Head of caudate nucleus (tissue), 42 donors: ENCODE data around the gene TMEM270.

Experiments used
- DNase-seq, 42 donors: peaks; one replicate each; pipeline versions ENCODE4 v3.0.0 to v3.0.0-alpha.2; 2020 to 2021; ENCODE audit warnings: mixed read lengths in 7 of 42
- intact Hi-C: fragments of 100-400 bp; cut with DNase I; formaldehyde crosslinking; loops from one replicate; pipeline ENCODE4 v1.15.0; 2022

TMEM270 gene

GRCh38 chr7:73899731-73900142, 38.8 kb downstream of the TMEM270 start:
- no peak for DNase-seq
- intact Hi-C loops: no loop called here

GRCh38 chr7:73900286-73900685, 39.3 kb downstream of the TMEM270 start:
- intact Hi-C loops: no loop called here
- no peak for DNase-seq

- no peak for DNase-seq
These were observed 40.4 kb downstream of the TMEM270 start for GRCh38 chr7:73901231-73901822.

GRCh38 chr7:73901823-73902597, 41.1 kb downstream of the TMEM270 start:
- no peak for DNase-seq
- intact Hi-C loops: no loop called here

More at GRCh38 chr7:73901231-73901822, 40.4 kb downstream of the TMEM270 start:
- intact Hi-C loops: no loop called here

- intact Hi-C loops: no loop called here
- DNase-seq: peak in 1 of 42 donors; percentile 7
These were observed 42.6 kb downstream of the TMEM270 start for GRCh38 chr7:73903321-73904218.

- peak in 13 of 42 donors; percentile 3 to 68 (median 28) for DNase-seq
- intact Hi-C loops: no loop called here
These were observed 43.5 kb downstream of the TMEM270 start for GRCh38 chr7:73904219-73905137.

GRCh38 chr7:73905360-73905759, 44.4 kb downstream of the TMEM270 start:
- intact Hi-C loops: no loop called here
- peak in 3 of 42 donors; percentile 1 to 24 (median 2) for DNase-seq

- intact Hi-C loops: no loop called here
- DNase-seq: peak in 4 of 42 donors; percentile 1 to 14 (median 3)
These were observed 45.9 kb downstream of the TMEM270 start for GRCh38 chr7:73906874-73907273.

- DNase-seq: peak in 3 of 42 donors; percentile 2 to 20 (median 7)
- intact Hi-C loops: no loop called here
These were observed 46.7 kb downstream of the TMEM270 start for GRCh38 chr7:73907554-73908122.

GRCh38 chr7:73908123-73908611, 47.2 kb downstream of the TMEM270 start:
- DNase-seq: peak in 6 of 42 donors; percentile 1 to 23 (median 12)
- intact Hi-C loops: no loop called here

- intact Hi-C loops: no loop called here
- DNase-seq: peak in 24 of 42 donors; percentile 16 to 60 (median 33)
These were observed 48.3 kb downstream of the TMEM270 start for GRCh38 chr7:73909051-73909941.

- DNase-seq: peak in 4 of 42 donors; percentile 2 to 21 (median 17)
- intact Hi-C loops: no loop called here
These were observed 49.0 kb downstream of the TMEM270 start for GRCh38 chr7:73909996-73910395.

- intact Hi-C loops: no loop called here
- DNase-seq: peak in 1 of 42 donors; percentile 11
These were observed 51.3 kb downstream of the TMEM270 start for GRCh38 chr7:73912223-73912622.
